ENCODE results near the gene ATRNL1. TPM values are rescaled to one million over a fixed set of nuclear protein-coding genes. Genes with fewer than 3 reads are reported as not detected.

ATRNL1 gene
- total RNA-seq, 1 experiment from 2014 or later, result not detected

DNA sequence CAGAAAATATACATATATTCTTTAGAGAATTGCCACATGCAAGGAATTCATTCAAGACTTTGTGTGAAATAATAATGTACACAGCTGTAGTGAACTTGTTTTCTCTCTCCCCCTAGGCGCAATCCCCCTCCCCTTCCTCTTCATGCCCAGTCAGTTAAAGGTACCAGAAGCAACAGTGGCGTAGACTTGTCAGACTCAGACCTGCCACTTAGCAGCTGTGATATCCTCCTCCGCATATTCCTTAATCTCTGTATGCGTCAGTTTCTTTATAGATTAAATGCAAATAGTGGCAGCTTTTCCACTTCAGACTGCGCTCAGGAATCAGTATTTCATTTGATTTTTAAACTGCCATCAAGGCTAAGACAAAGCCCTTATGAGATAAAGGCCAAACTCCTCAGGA is 815.9 kb downstream of the ATRNL1 start:
- BruUV-seq (replicated peaks), result no TSS peak
- no peaks in the 10 kb centered on the region for H3K36me3 Mint-ChIP-seq (ENCODE audit: insufficient read depth, unreplicated experiment)
- intact Hi-C loops (cut with micrococcal nuclease), result no loop called here
- no peaks in the 10 kb centered on the region for H3K27me3 Mint-ChIP-seq (ENCODE audit: insufficient read depth, unreplicated experiment)
- no peak overlapping the region for H3K4me3 Mint-ChIP-seq (ENCODE audit: unreplicated experiment)
- H3K9me3 Mint-ChIP-seq (ENCODE audit: unreplicated experiment), result no peaks in the 10 kb centered on the region
- DNase-seq (ENCODE audit: unreplicated experiment), result no peak
- ChIA-PET POLR2A (interaction anchor here (0.5 kb wide), 1 partner anchor 971 kb away, joined by 3 read pairs; the partner anchor contains the start of gene TRUB1), CTCF (interaction anchor here (0.6 to 0.7 kb wide), 2 partner anchors 117 to 202 kb away, joined by 3 to 6 read pairs; no protein-coding TSS in a partner anchor)
- TF ChIP-seq, protein P1, sequence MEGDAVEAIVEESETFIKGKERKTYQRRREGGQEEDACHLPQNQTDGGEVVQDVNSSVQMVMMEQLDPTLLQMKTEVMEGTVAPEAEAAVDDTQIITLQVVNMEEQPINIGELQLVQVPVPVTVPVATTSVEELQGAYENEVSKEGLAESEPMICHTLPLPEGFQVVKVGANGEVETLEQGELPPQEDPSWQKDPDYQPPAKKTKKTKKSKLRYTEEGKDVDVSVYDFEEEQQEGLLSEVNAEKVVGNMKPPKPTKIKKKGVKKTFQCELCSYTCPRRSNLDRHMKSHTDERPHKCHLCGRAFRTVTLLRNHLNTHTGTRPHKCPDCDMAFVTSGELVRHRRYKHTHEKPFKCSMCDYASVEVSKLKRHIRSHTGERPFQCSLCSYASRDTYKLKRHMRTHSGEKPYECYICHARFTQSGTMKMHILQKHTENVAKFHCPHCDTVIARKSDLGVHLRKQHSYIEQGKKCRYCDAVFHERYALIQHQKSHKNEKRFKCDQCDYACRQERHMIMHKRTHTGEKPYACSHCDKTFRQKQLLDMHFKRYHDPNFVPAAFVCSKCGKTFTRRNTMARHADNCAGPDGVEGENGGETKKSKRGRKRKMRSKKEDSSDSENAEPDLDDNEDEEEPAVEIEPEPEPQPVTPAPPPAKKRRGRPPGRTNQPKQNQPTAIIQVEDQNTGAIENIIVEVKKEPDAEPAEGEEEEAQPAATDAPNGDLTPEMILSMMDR (IDR thresholded peaks at IDR 0.05; ENCODE audit: unreplicated experiment), result no peak
- H3K27ac Mint-ChIP-seq (ENCODE audit: low read depth, unreplicated experiment), result no peak overlapping the region
- no peaks in the 10 kb centered on the region for H3K4me1 Mint-ChIP-seq (ENCODE audit: insufficient read depth, unreplicated experiment)

GRCh38 chr10:115909962-115910731 is 817.0 kb downstream of the ATRNL1 start:
- intact Hi-C loops (cut with micrococcal nuclease), result no loop called here
- H3K9me3 Mint-ChIP-seq (ENCODE audit: unreplicated experiment), result no peaks in the 10 kb centered on the region
- no peaks in the 10 kb centered on the region for H3K4me1 Mint-ChIP-seq (ENCODE audit: insufficient read depth, unreplicated experiment)
- no peak for DNase-seq (ENCODE audit: unreplicated experiment)
- POLR2A ChIA-PET, result no interaction called here
- no TSS peak for BruUV-seq (replicated peaks)
- TF ChIP-seq, protein P1 (IDR thresholded peaks at IDR 0.05; ENCODE audit: unreplicated experiment), result no peak
- no peaks in the 10 kb centered on the region for H3K27me3 Mint-ChIP-seq (ENCODE audit: insufficient read depth, unreplicated experiment)
- H3K27ac Mint-ChIP-seq (ENCODE audit: low read depth, unreplicated experiment), result no peak overlapping the region
- H3K4me3 Mint-ChIP-seq (ENCODE audit: unreplicated experiment), result no peak overlapping the region
- CTCF ChIA-PET, result no interaction called here
- H3K36me3 Mint-ChIP-seq (ENCODE audit: insufficient read depth, unreplicated experiment), result no peaks in the 10 kb centered on the region

DNA sequence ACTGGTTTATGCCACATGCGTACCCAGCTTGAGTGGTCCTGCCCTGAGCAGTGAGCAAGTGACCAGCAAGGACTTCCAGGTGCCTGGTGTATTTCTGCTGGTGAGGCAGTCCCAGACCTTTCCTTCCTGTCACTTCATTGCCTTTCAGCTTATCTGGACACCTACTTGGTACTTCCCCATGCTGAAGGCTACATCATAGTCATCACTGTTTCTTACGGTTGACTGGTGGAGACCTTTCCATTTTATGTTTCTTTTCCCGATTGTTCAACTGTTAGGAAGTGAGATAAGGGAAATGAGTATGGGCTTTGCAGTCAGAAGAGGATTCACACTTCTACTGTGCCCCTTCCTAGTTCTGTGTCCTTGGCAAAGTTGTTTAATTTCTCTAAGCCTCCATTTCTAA is 821.3 kb downstream of the ATRNL1 start:
- Mint-ChIP-seq H3K9me3 (ENCODE audit: unreplicated experiment) (no peaks in the 10 kb centered on the region), H3K36me3 (ENCODE audit: insufficient read depth, unreplicated experiment) (no peaks in the 10 kb centered on the region), H3K4me1 (ENCODE audit: insufficient read depth, unreplicated experiment) (peaks cover 5% of the 10 kb centered on the region)

GRCh38 chr10:115915429-115915828 is 822.3 kb downstream of the ATRNL1 start:
- H3K36me3 Mint-ChIP-seq (ENCODE audit: insufficient read depth, unreplicated experiment), result no peaks in the 10 kb centered on the region
- no TSS peak for BruUV-seq (replicated peaks)
- no peaks in the 10 kb centered on the region for H3K27me3 Mint-ChIP-seq (ENCODE audit: insufficient read depth, unreplicated experiment)
- POLR2A ChIA-PET, result no interaction called here
- CTCF ChIA-PET, result no interaction called here
- intact Hi-C loops (cut with micrococcal nuclease), result no loop called here
- TF ChIP-seq, protein P1 (IDR thresholded peaks at IDR 0.05; ENCODE audit: unreplicated experiment), result no peak
- H3K27ac Mint-ChIP-seq (ENCODE audit: low read depth, unreplicated experiment), result no peak overlapping the region
- H3K4me3 Mint-ChIP-seq (ENCODE audit: unreplicated experiment), result no peak overlapping the region
- peaks cover 5% of the 10 kb centered on the region for H3K4me1 Mint-ChIP-seq (ENCODE audit: insufficient read depth, unreplicated experiment)
- peaks cover 6% of the 10 kb centered on the region for H3K9me3 Mint-ChIP-seq (ENCODE audit: unreplicated experiment)
- no peak for DNase-seq (ENCODE audit: unreplicated experiment)

More for the DNA sequence above, 821.3 kb downstream of the ATRNL1 start:
- Mint-ChIP-seq H3K27ac (ENCODE audit: low read depth, unreplicated experiment) (no peak overlapping the region), H3K27me3 (ENCODE audit: insufficient read depth, unreplicated experiment) (no peaks in the 10 kb centered on the region), H3K4me3 (ENCODE audit: unreplicated experiment) (no peak overlapping the region)
- no TSS peak for BruUV-seq (replicated peaks)
- CTCF ChIA-PET, result no interaction called here
- TF ChIP-seq, protein P1 (IDR thresholded peaks at IDR 0.05; ENCODE audit: unreplicated experiment), result no peak
- POLR2A ChIA-PET, result no interaction called here
- no peak for DNase-seq (ENCODE audit: unreplicated experiment)
- intact Hi-C loops (cut with micrococcal nuclease), result no loop called here
